ENCODE results near the gene SHB.

GRCh38 chr9:37967014-37967760 lies 101.8 kb downstream of the SHB start:
- TF ChIP-seq CTCF (IDR thresholded peaks at IDR 0.05) (no peak), POLR2A (IDR thresholded peaks at IDR 0.05) (no peak)

Data from thyroid gland (tissue), 4 donors.